WTC11 (cell line): Measurements from ENCODE around the gene SMIM41.

Experiments used
- CTCF ChIP-seq: fragments of 200-600 bp; IDR thresholded peaks from 2 replicates; pipeline ENCODE4 v1.8.0; 2022; ENCODE audit warnings: antibody characterized with exemption
- TF ChIP-seq, protein P1 (sequence below): sonication (generic); formaldehyde crosslinking; IDR thresholded peaks from 2 replicates; pipeline ENCODE4 v1.8.0; 2022; ENCODE audit warnings: mild to moderate bottlenecking, missing genetic modification reagents

GRCh38 chr12:52063981-52064649 is 15.4 kb upstream of the SMIM41 start:
- TF ChIP-seq CTCF, result no peak
- TF ChIP-seq, protein P1, sequence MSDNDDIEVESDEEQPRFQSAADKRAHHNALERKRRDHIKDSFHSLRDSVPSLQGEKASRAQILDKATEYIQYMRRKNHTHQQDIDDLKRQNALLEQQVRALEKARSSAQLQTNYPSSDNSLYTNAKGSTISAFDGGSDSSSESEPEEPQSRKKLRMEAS (CRISPR knock-in tag), result no peak
